Right renal cortex interstitium (tissue), 3 donors: ENCODE data around the gene NDUFAF8. TPM values are rescaled to one million over a fixed set of nuclear protein-coding genes. Genes with fewer than 3 reads are reported as not detected.

Experiments used
- DNase-seq, 3 donors: peaks; one replicate each; pipeline ENCODE4 v3.0.0-alpha.2; 2013; ENCODE audit warnings: low read depth in 3 of 3, low spot score in 2 of 3
- polyA plus RNA-seq, 3 donors: library from polyadenylated mRNA; unstranded; fragments of 120-200 nt; gene quantifications; one replicate each; pipeline ENCODE4 v1.2.1, GENCODE V29; 2013; ENCODE audit not compliant: insufficient read length in 3 of 3

NDUFAF8 gene
- polyA plus RNA-seq, 3 donors = 41.1 to 59.0 (median 53.6) TPM

GRCh38 chr17:81200201-81200600 is 38.9 kb upstream of the NDUFAF8 start:
- no peak for DNase-seq

- no peak for DNase-seq
These were observed 38.2 kb upstream of the NDUFAF8 start for GRCh38 chr17:81200695-81201580.

GRCh38 chr17:81202318-81202717 is 36.8 kb upstream of the NDUFAF8 start:
- no peak for DNase-seq

- DNase-seq = no peak
These were observed 36.0 kb upstream of the NDUFAF8 start for GRCh38 chr17:81203136-81203535.

- no peak for DNase-seq
These were observed 34.5 kb upstream of the NDUFAF8 start for GRCh38 chr17:81204578-81204977.

GRCh38 chr17:81206166-81206565 is 33.0 kb upstream of the NDUFAF8 start:
- DNase-seq = no peak

- DNase-seq = no peak
These were observed 32.5 kb upstream of the NDUFAF8 start for GRCh38 chr17:81206657-81207056.

GRCh38 chr17:81207610-81208581 is 31.2 kb upstream of the NDUFAF8 start:
- no peak for DNase-seq

GRCh38 chr17:81208651-81209050 is 30.5 kb upstream of the NDUFAF8 start:
- DNase-seq = no peak

GRCh38 chr17:81209141-81209540 is 30.0 kb upstream of the NDUFAF8 start:
- no peak for DNase-seq

GRCh38 chr17:81210466-81210865 is 28.7 kb upstream of the NDUFAF8 start:
- no peak for DNase-seq

- no peak for DNase-seq
These were observed 28.2 kb upstream of the NDUFAF8 start for GRCh38 chr17:81210868-81211267.

- no peak for DNase-seq
These were observed 26.8 kb upstream of the NDUFAF8 start for GRCh38 chr17:81212365-81212764.

- DNase-seq = no peak
These were observed 25.1 kb upstream of the NDUFAF8 start for GRCh38 chr17:81213978-81214377.

GRCh38 chr17:81217491-81217890 is 21.6 kb upstream of the NDUFAF8 start:
- DNase-seq = no peak

GRCh38 chr17:81218459-81218858 is 20.7 kb upstream of the NDUFAF8 start:
- DNase-seq = no peak

GRCh38 chr17:81218991-81219390 is 20.1 kb upstream of the NDUFAF8 start:
- no peak for DNase-seq

GRCh38 chr17:81219476-81220180 is 19.5 kb upstream of the NDUFAF8 start:
- DNase-seq = no peak

GRCh38 chr17:81221371-81221841 is 17.7 kb upstream of the NDUFAF8 start:
- DNase-seq = no peak

GRCh38 chr17:81221842-81222619 is 17.1 kb upstream of the NDUFAF8 start:
- DNase-seq = no peak
